ENCODE data around the gene KRTAP10-12. TPM values are rescaled to one million over a fixed set of nuclear protein-coding genes. Genes with fewer than 3 reads are reported as not detected.

Gene KRTAP10-12
- polyA plus RNA-seq, 3 donors, result not detected

- Mint-ChIP-seq H3K36me3 (no peaks in the 10 kb centered on the region), H3K4me1 (peaks cover 3% of the 10 kb centered on the region), H3K27me3 (ENCODE audit: low read depth in 3 of 3) (peaks cover 6 to 28% (median 24%) of the 10 kb centered on the region in 3 donors), H3K9me3 (peaks cover 7 to 25% (median 13%) of the 10 kb centered on the region in 7 donors), H3K27ac (no peak overlapping the region), H3K4me3 (peak overlapping the region in 1 of 2 donors; percentile 9)
- Histone ChIP-seq H3K27me3 (ENCODE audit: control insufficient read depth in 2 of 2, insufficient read depth in 2 of 2, low read length in 2 of 2) (peaks cover 0 to 3% of the 10 kb centered on the region in 2 donors), H3K27ac (ENCODE audit: low read depth in 1 of 2, low read length in 2 of 2) (no peak overlapping the region), H3K9ac (ENCODE audit: insufficient read depth, low read length, poor library complexity, severe bottlenecking) (no peak overlapping the region), H2AFZ (ENCODE audit: insufficient read depth, low read depth, low read length, poor library complexity, severe bottlenecking) (no peak overlapping the region), H3K4me3 (replicated peaks in 1 of 3; ENCODE audit: low read depth in 2 of 3, low read length in 3 of 3) (no peak overlapping the region), H3K9me3 (replicated peaks in 1 of 2; ENCODE audit: control insufficient read depth in 1 of 2, insufficient read depth in 1 of 2, low read length in 2 of 2) (peaks cover 2 to 13% of the 10 kb centered on the region in 2 donors), H4K20me1 (ENCODE audit: insufficient read depth, low read length) (no peaks in the 10 kb centered on the region), H3K4me2 (replicated peaks; ENCODE audit: extremely low read depth, low read length, poor library complexity, severe bottlenecking) (no peak overlapping the region), H3K4me1 (ENCODE audit: control insufficient read depth in 1 of 2, insufficient read depth in 2 of 2, low read length in 2 of 2) (no peaks in the 10 kb centered on the region), H3K36me3 (replicated peaks in 1 of 2; ENCODE audit: control insufficient read depth in 1 of 2, insufficient read depth in 2 of 2, low read length in 2 of 2) (no peaks in the 10 kb centered on the region), H3K79me2 (ENCODE audit: insufficient read depth, low read length) (no peaks in the 10 kb centered on the region)
- no peak for DNase-seq
- WGBS (ENCODE audit: insufficient coverage), result 88% methylated on average over 4 of the region's 7 CpGs
- TF ChIP-seq CTCF (IDR thresholded peaks at IDR 0.05), result no peak
- intact Hi-C loops (cut with micrococcal nuclease), result no loop called here
Measured at GRCh38 chr21:44730028-44730395, 33.0 kb downstream of the KRTAP10-12 start.

- Histone ChIP-seq H3K27me3 (ENCODE audit: control insufficient read depth in 2 of 2, insufficient read depth in 2 of 2, low read length in 2 of 2) (no peaks in the 10 kb centered on the region), H3K4me1 (ENCODE audit: control insufficient read depth in 1 of 2, insufficient read depth in 2 of 2, low read length in 2 of 2) (no peaks in the 10 kb centered on the region), H3K27ac (ENCODE audit: low read depth in 1 of 2, low read length in 2 of 2) (no peak overlapping the region), H2AFZ (ENCODE audit: insufficient read depth, low read depth, low read length, poor library complexity, severe bottlenecking) (no peak overlapping the region), H3K4me3 (replicated peaks in 1 of 3; ENCODE audit: low read depth in 2 of 3, low read length in 3 of 3) (no peak overlapping the region), H3K79me2 (ENCODE audit: insufficient read depth, low read length) (no peaks in the 10 kb centered on the region), H3K4me2 (replicated peaks; ENCODE audit: extremely low read depth, low read length, poor library complexity, severe bottlenecking) (no peak overlapping the region), H3K9ac (ENCODE audit: insufficient read depth, low read length, poor library complexity, severe bottlenecking) (no peak overlapping the region), H3K9me3 (replicated peaks in 1 of 2; ENCODE audit: control insufficient read depth in 1 of 2, insufficient read depth in 1 of 2, low read length in 2 of 2) (peaks cover 12 to 23% of the 10 kb centered on the region in 2 donors), H3K36me3 (replicated peaks in 1 of 2; ENCODE audit: control insufficient read depth in 1 of 2, insufficient read depth in 2 of 2, low read length in 2 of 2) (no peaks in the 10 kb centered on the region), H4K20me1 (ENCODE audit: insufficient read depth, low read length) (no peaks in the 10 kb centered on the region)
- H3K9me3 Mint-ChIP-seq, result peaks cover 13 to 34% (median 23%) of the 10 kb centered on the region in 7 donors
- WGBS (ENCODE audit: insufficient coverage), result 65% methylated on average over 8 of the region's 9 CpGs
- peaks cover 3% of the 10 kb centered on the region for H3K4me1 Mint-ChIP-seq
- no peaks in the 10 kb centered on the region for H3K36me3 Mint-ChIP-seq
- no peak overlapping the region for H3K4me3 Mint-ChIP-seq
- TF ChIP-seq CTCF (IDR thresholded peaks at IDR 0.05), result no peak
- peaks cover 5 to 18% (median 16%) of the 10 kb centered on the region in 3 donors for H3K27me3 Mint-ChIP-seq (ENCODE audit: low read depth in 3 of 3)
- intact Hi-C loops (cut with micrococcal nuclease), result no loop called here
- no peak for DNase-seq
- no peak overlapping the region for H3K27ac Mint-ChIP-seq
Measured at GRCh38 chr21:44730951-44731579, 34.1 kb downstream of the KRTAP10-12 start.

Measured in CD14-positive monocyte (primary cell).